Endothelial cell (in vitro differentiated cells): ENCODE results near the gene DFFB. TPM values are rescaled to one million over a fixed set of nuclear protein-coding genes. Genes with fewer than 3 reads are reported as not detected.
"Not testable (repeated sequence)": the region's sequence is repeated elsewhere in the genome, so short reads cannot be mapped to it uniquely, and the experiment has no call there.

Experiments used
- DNase-seq: peaks from one replicate; pipeline ENCODE4 v3.0.0; 2021; ENCODE audit warnings: low spot score
- H3K27ac Mint-ChIP-seq: one replicate; pipeline ENCODE4 v1.8.0; 2021; ENCODE audit warnings: mixed read lengths, inconsistent platforms; ENCODE audit not compliant: unreplicated experiment
- H3K27me3 Mint-ChIP-seq: one replicate; pipeline ENCODE4 v1.8.0; 2021; ENCODE audit warnings: mild to moderate bottlenecking, moderate library complexity, mixed read lengths, inconsistent platforms; ENCODE audit not compliant: unreplicated experiment
- H3K36me3 Mint-ChIP-seq: one replicate; pipeline ENCODE4 v1.8.0; 2021; ENCODE audit warnings: mild to moderate bottlenecking, low read depth, mixed read lengths, inconsistent platforms; ENCODE audit not compliant: unreplicated experiment
- H3K4me1 Mint-ChIP-seq: one replicate; pipeline ENCODE4 v1.8.0; 2021; ENCODE audit warnings: mild to moderate bottlenecking, mixed read lengths, inconsistent platforms; ENCODE audit not compliant: unreplicated experiment
- H3K4me3 Mint-ChIP-seq: one replicate; pipeline ENCODE4 v1.8.0; 2021; ENCODE audit warnings: mild to moderate bottlenecking, mixed read lengths, inconsistent platforms; ENCODE audit not compliant: unreplicated experiment
- H3K9me3 Mint-ChIP-seq: one replicate; pipeline ENCODE4 v1.8.0; 2021; ENCODE audit warnings: mixed read lengths, inconsistent platforms; ENCODE audit not compliant: unreplicated experiment
- CTCF ChIP-seq: fragments of 200-600 bp; sonication (generic); IDR thresholded peaks from one replicate; pipeline ENCODE4 v1.5.0; 2021; ENCODE audit warnings: antibody characterized with exemption; ENCODE audit not compliant: unreplicated experiment
- total RNA-seq: library from RNA; stranded (reverse); fragmentation: NEBNext Ultra II Directional; extraction: Animal tissue kit (Norgen Biotek cat#: 25700); gene quantifications from one replicate; pipeline ENCODE4 v1.2.1, GENCODE V29; 2021; ENCODE audit not compliant: unreplicated experiment

The DFFB gene
- total RNA-seq, 1 donor from 2014 or later = 6.8 TPM

DNA sequence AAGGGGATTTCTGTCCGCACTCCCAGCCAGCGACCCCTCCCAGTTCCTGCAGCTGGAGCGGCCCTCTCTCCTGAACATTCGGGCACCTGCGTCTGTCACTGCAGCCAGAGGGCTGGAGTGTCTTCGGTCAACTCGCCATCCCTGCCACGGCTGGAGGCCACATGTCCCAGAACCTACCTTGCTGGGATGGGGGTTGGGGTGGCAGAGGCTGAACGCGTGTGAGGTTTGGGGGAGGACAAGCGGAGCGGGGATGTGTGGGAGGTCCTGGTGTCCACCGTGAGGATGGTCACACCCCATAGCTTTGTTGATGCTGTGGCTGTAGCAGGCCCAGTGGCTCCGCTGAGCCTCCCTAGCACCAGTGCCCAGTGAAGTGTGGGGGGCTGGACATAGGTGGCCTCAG is 57.6 kb downstream of the DFFB start:
- H3K27ac Mint-ChIP-seq = no peak overlapping the region
- no peak for TF ChIP-seq CTCF
- no peak overlapping the region for H3K4me3 Mint-ChIP-seq
- DNase-seq = no peak
- peaks cover 6% of the 10 kb centered on the region for H3K27me3 Mint-ChIP-seq
- H3K9me3 Mint-ChIP-seq = no peaks in the 10 kb centered on the region
- H3K36me3 Mint-ChIP-seq = peaks cover 5% of the 10 kb centered on the region
- H3K4me1 Mint-ChIP-seq = no peaks in the 10 kb centered on the region

- H3K4me3 Mint-ChIP-seq = no peak overlapping the region
- H3K27ac Mint-ChIP-seq = no peak overlapping the region
- no peaks in the 10 kb centered on the region for H3K9me3 Mint-ChIP-seq
- H3K36me3 Mint-ChIP-seq = peaks cover 5% of the 10 kb centered on the region
- DNase-seq = no peak
- peaks cover 6% of the 10 kb centered on the region for H3K27me3 Mint-ChIP-seq
- no peak for TF ChIP-seq CTCF
- H3K4me1 Mint-ChIP-seq = no peaks in the 10 kb centered on the region
Measured at GRCh38 chr1:3915551-3916121, 58.4 kb downstream of the DFFB start.

GRCh38 chr1:3917761-3918160 is 60.5 kb downstream of the DFFB start:
- Mint-ChIP-seq H3K9me3 (no peaks in the 10 kb centered on the region), H3K36me3 (peaks cover 5% of the 10 kb centered on the region), H3K27me3 (peaks cover 4% of the 10 kb centered on the region), H3K27ac (no peak overlapping the region), H3K4me3 (no peak overlapping the region), H3K4me1 (no peaks in the 10 kb centered on the region)
- no peak for DNase-seq
- TF ChIP-seq CTCF = no peak

DNA sequence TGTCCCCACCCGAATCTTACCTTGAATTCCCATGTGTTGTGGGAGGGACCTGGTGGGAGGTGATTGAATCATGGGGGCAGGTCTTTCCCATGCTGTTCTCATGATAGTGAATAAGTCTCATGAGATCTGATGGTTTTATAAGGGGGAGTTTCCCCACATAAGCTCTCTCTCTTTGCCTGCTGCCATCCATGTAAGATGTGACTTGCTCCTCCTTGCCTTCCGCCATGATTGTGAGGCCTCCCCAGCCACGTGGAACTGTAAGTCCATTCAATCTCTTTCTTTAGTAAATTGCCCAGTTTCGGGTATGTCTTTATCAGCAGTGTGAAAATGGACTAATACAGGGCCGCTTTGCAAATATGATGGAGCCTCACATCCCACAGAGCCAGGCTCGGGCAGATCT is 61.1 kb downstream of the DFFB start:
- not testable (repeated sequence) for H3K9me3 Mint-ChIP-seq, H3K4me3 Mint-ChIP-seq, H3K4me1 Mint-ChIP-seq, H3K27me3 Mint-ChIP-seq, H3K27ac Mint-ChIP-seq, H3K36me3 Mint-ChIP-seq, DNase-seq

DNA sequence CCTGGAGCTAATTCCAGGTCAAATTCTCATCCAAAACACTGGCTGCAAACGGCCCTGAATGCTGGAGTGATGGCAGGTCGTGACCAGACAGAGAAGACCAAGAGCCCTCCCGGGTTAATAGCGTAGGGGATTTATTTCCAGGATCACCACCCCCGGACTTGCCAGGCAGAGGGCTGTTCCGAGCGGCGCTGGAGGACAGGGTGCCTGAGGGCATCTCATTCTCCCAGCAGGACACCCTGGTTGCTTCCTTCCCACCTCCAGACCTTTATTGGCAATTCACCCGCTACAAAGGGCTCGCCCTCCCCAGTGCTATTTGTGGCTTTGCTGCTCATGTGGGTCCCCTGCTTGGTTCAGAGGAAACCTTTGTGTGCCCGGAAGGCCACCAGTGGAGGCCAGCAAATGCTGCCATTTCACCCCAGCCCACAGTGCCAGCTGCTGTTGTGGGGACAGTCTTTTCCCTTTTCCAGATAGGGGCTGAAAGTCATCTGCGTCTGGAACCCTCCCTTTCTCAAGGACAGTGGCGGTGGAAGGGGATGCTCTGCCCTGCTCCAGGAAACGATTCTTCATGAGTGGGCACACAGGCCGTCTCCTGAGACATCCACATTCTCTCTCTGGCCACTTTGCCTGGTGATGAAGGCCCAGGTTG is 61.8 kb downstream of the DFFB start:
- Mint-ChIP-seq H3K27ac (no peak overlapping the region), H3K36me3 (peaks cover 5% of the 10 kb centered on the region), H3K4me3 (no peak overlapping the region), H3K9me3 (no peaks in the 10 kb centered on the region), H3K27me3 (peaks cover 4% of the 10 kb centered on the region), H3K4me1 (no peaks in the 10 kb centered on the region)
- no peak for TF ChIP-seq CTCF
- DNase-seq = no peak
